HG03196 (cell line): Measurements from ENCODE around the gene TDP1.
"Not testable (repeated sequence)": the region's sequence is repeated elsewhere in the genome, so short reads cannot be mapped to it uniquely, and the experiment has no call there.

Experiments used
- ATAC-seq: cut with Tn5 transposase; IDR thresholded peaks from one replicate; pipeline ENCODE4 v1.9.1; 2021; ENCODE audit not compliant: unreplicated experiment

The TDP1 gene

GRCh38 chr14:89987161-89987475, 31.4 kb downstream of the TDP1 start:
- no peak for ATAC-seq

- ATAC-seq = no peak
Measured at GRCh38 chr14:89988787-89989186, 33.1 kb downstream of the TDP1 start.

GRCh38 chr14:89990218-89990617, 34.5 kb downstream of the TDP1 start:
- no peak for ATAC-seq

- no peak for ATAC-seq
Measured at GRCh38 chr14:89990623-89991275, 35.0 kb downstream of the TDP1 start.

GRCh38 chr14:89992273-89992672, 36.5 kb downstream of the TDP1 start:
- ATAC-seq = no peak

GRCh38 chr14:89996963-89997362, 41.2 kb downstream of the TDP1 start:
- no peak for ATAC-seq

GRCh38 chr14:90000935-90001334, 45.2 kb downstream of the TDP1 start:
- ATAC-seq = no peak

- no peak for ATAC-seq
Measured at GRCh38 chr14:90003526-90004307, 48.0 kb downstream of the TDP1 start.

- no peak for ATAC-seq
Measured at GRCh38 chr14:90005441-90005840, 49.7 kb downstream of the TDP1 start.

- ATAC-seq = no peak
Measured at GRCh38 chr14:90005939-90006530, 50.3 kb downstream of the TDP1 start.

GRCh38 chr14:90017371-90017770, 61.6 kb downstream of the TDP1 start:
- no peak for ATAC-seq

- ATAC-seq = no peak
Measured at GRCh38 chr14:90019824-90020523, 64.2 kb downstream of the TDP1 start.

- ATAC-seq = no peak
Measured at GRCh38 chr14:90023176-90023896, 67.6 kb downstream of the TDP1 start.

- no peak for ATAC-seq
Measured at GRCh38 chr14:90024910-90025309, 69.2 kb downstream of the TDP1 start.

GRCh38 chr14:90026608-90027007, 70.9 kb downstream of the TDP1 start:
- ATAC-seq = not testable (repeated sequence)

- no peak for ATAC-seq
Measured at GRCh38 chr14:90027842-90028241, 72.1 kb downstream of the TDP1 start.

GRCh38 chr14:90034156-90034555, 78.4 kb downstream of the TDP1 start:
- ATAC-seq = no peak

GRCh38 chr14:90034835-90035525, 79.3 kb downstream of the TDP1 start:
- no peak for ATAC-seq

- ATAC-seq = no peak
Measured at GRCh38 chr14:90039253-90040010, 83.7 kb downstream of the TDP1 start.

- no peak for ATAC-seq
Measured at GRCh38 chr14:90040411-90040810, 84.7 kb downstream of the TDP1 start.
